Chondrocyte (in vitro differentiated cells): Measurements from ENCODE around the gene TBC1D16. TPM values are rescaled to one million over a fixed set of nuclear protein-coding genes. Genes with fewer than 3 reads are reported as not detected.

Experiments
- DNase-seq: peaks from one replicate; pipeline ENCODE4 v3.0.0; 2021; ENCODE audit warnings: mixed read lengths, low spot score
- H3K27ac Mint-ChIP-seq: one replicate; pipeline ENCODE4 v1.8.0; 2021; ENCODE audit warnings: mild to moderate bottlenecking, moderate library complexity, mixed read lengths; ENCODE audit not compliant: unreplicated experiment
- H3K27me3 Mint-ChIP-seq: 2 replicates; pipeline ENCODE4 v1.8.0; 2021; ENCODE audit warnings: low read depth, mixed read lengths
- H3K36me3 Mint-ChIP-seq: 2 replicates; pipeline ENCODE4 v1.8.0; 2021; ENCODE audit warnings: low read depth, mixed read lengths
- H3K4me1 Mint-ChIP-seq: 2 replicates; pipeline ENCODE4 v1.8.0; 2021; ENCODE audit warnings: low read depth, mild to moderate bottlenecking, mixed read lengths
- H3K4me3 Mint-ChIP-seq: one replicate; pipeline ENCODE4 v1.8.0; 2021; ENCODE audit warnings: mild to moderate bottlenecking, moderate library complexity, mixed read lengths; ENCODE audit not compliant: unreplicated experiment
- H3K9me3 Mint-ChIP-seq: 2 replicates; pipeline ENCODE4 v1.8.0; 2021; ENCODE audit warnings: low read depth, mixed read lengths
- CTCF ChIP-seq: fragments of 200-600 bp; sonication (generic); IDR thresholded peaks from 2 replicates; pipeline ENCODE4 v1.5.0; 2021; ENCODE audit warnings: antibody characterized with exemption, mild to moderate bottlenecking, moderate library complexity
- total RNA-seq: library from RNA; stranded (reverse); gene quantifications from 3 replicates; pipeline ENCODE4 v1.2.1, GENCODE V29; 2021

Gene TBC1D16
- total RNA-seq, 1 donor from 2014 or later: 51.4 TPM

DNA sequence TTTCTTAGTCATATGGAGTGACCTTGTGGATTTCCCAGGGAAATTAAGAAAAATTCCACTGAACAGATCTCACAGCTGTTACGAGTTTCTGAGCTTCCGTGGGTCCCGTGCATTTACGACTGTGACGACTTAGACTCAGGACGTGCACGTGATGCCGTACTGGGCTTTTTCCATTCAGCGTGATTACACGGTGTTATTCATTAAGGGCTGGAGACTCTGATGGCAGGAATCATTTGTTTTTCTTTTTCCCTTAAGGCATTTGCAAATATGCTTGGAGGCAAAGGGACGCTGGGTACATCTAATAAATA is 57.2 kb downstream of the TBC1D16 start:
- Mint-ChIP-seq H3K4me1 (peaks cover 23% of the 10 kb centered on the region), H3K27ac (no peak overlapping the region), H3K27me3 (no peaks in the 10 kb centered on the region), H3K36me3 (no peaks in the 10 kb centered on the region), H3K9me3 (no peaks in the 10 kb centered on the region), H3K4me3 (no peak overlapping the region)
- no peak for TF ChIP-seq CTCF
- DNase-seq: peak; percentile 12

DNA sequence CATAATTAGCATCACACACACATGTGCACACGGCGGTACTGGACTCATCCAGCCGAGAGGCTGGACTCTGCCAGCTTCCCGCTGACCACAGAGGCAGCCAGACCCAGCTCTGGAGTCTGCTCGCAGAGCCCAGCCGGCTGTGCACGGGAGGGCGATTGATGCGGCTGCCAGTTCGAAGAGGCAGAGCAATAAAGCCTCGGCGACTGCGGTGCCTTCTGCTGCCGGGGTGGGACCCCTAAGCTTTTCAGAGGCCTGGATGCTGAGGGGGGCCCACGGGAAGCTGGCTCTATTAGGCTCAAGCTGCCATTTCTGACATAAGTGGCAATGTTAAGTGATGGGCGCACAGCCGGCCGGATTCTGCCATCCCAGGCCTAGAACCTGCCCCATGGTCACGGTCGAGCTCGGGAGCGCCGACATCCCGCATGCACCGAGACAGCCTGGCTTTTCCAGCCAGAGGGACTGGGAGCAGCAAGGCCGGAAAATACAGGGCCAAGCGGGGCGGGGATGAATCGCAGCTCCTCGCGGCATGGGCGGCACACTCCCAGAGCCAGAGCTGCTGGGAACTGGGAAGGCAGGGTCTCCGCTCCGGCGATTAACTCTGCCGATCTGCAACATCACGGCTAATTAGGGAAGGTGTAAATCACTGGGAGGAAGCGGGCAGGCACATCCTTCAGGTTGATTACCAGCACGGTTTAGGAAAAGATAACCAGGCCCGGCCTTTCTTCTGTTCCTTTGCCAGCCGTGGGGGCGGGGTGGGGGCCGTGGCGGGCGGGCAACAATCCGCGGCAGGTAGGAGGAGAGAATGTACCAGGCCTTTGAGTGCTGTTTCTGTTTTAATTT is 57.7 kb downstream of the TBC1D16 start:
- peak; percentile 82 for DNase-seq
- no peak overlapping the region for H3K4me3 Mint-ChIP-seq
- no peaks in the 10 kb centered on the region for H3K9me3 Mint-ChIP-seq
- H3K27ac Mint-ChIP-seq: no peak overlapping the region
- peaks cover 18% of the 10 kb centered on the region for H3K4me1 Mint-ChIP-seq
- H3K36me3 Mint-ChIP-seq: no peaks in the 10 kb centered on the region
- no peaks in the 10 kb centered on the region for H3K27me3 Mint-ChIP-seq
- no peak for TF ChIP-seq CTCF

- peaks cover 2% of the 10 kb centered on the region for H3K36me3 Mint-ChIP-seq
- H3K9me3 Mint-ChIP-seq: no peaks in the 10 kb centered on the region
- DNase-seq: peak; percentile 70
- no peak overlapping the region for H3K27ac Mint-ChIP-seq
- no peaks in the 10 kb centered on the region for H3K27me3 Mint-ChIP-seq
- H3K4me3 Mint-ChIP-seq: no peak overlapping the region
- no peak for TF ChIP-seq CTCF
- H3K4me1 Mint-ChIP-seq: peaks cover 16% of the 10 kb centered on the region
Measured at GRCh38 chr17:79977161-79977631, 58.5 kb downstream of the TBC1D16 start.

GRCh38 chr17:79976451-79976850 is 59.2 kb downstream of the TBC1D16 start:
- no peaks in the 10 kb centered on the region for H3K27me3 Mint-ChIP-seq
- no peaks in the 10 kb centered on the region for H3K9me3 Mint-ChIP-seq
- H3K27ac Mint-ChIP-seq: no peak overlapping the region
- H3K4me3 Mint-ChIP-seq: no peak overlapping the region
- peaks cover 16% of the 10 kb centered on the region for H3K4me1 Mint-ChIP-seq
- H3K36me3 Mint-ChIP-seq: peaks cover 7% of the 10 kb centered on the region
- DNase-seq: peak; percentile 49
- TF ChIP-seq CTCF: no peak

DNA sequence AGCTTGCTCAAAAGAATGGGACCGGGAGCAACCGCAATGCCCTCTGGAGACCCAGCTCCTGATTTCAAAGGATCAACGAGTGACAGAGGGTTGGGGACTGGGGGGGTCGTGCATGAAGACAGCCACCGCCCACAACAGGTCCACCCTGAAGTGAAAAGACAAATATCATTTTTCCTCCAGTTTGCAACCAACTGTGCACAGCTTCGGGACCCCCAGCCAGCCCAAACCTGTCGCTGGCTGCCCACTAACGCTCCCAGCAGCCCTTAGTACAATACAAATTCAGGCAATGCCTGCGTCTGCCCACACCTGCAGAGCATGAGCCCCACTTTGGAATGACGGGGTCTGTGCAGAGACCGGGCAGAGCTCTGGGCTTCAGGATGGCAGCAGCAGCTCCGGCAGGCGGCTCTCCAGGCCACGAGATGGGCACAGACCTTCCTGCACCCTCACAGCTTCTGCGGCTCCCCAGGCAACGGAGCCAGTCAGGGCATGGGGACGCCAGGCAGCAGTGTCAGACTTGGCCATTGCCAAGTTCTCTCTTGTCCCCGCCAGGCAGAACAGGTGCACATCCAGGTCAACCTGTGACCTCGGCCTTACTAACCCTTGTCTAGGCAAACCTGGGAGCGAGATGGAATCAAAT is 60.1 kb downstream of the TBC1D16 start:
- Mint-ChIP-seq H3K27me3 (no peaks in the 10 kb centered on the region), H3K27ac (no peak overlapping the region), H3K36me3 (peaks cover 8% of the 10 kb centered on the region), H3K4me3 (no peak overlapping the region), H3K4me1 (peaks cover 16% of the 10 kb centered on the region), H3K9me3 (no peaks in the 10 kb centered on the region)
- TF ChIP-seq CTCF: no peak
- DNase-seq: peak; percentile 68
